Neural cell (in vitro differentiated cells): ENCODE results near the gene DPEP2. TPM values are rescaled to one million over a fixed set of nuclear protein-coding genes. Genes with fewer than 3 reads are reported as not detected.

ENCODE experiments used
- H2AFZ ChIP-seq: fragments of 200-600, 300-800 bp; sonication (generic), shearing (Covaris generic); 2 replicates; pipeline ENCODE4 v1.6.0; 2014; ENCODE audit warnings: low read depth, mild to moderate bottlenecking, antibody characterized with exemption, low read length, moderate library complexity
- H3F3A ChIP-seq: fragments of 200-600 bp; shearing (Covaris generic); 2 replicates; pipeline ENCODE4 v1.6.1; 2016; ENCODE audit warnings: mild to moderate bottlenecking, moderate library complexity, mixed read lengths, antibody characterized with exemption, low read length; ENCODE audit not compliant: insufficient read depth, poor library complexity, severe bottlenecking
- H3K27ac ChIP-seq: fragments of 200-600, 300-800 bp; sonication (generic), shearing (Covaris generic); 2 replicates; pipeline ENCODE4 v1.5.1; 2014; ENCODE audit warnings: mild to moderate bottlenecking, low read length, moderate library complexity
- H3K27me3 ChIP-seq: fragments of 300-800, 200-600 bp; sonication (generic), shearing (Covaris generic); 2 replicates; pipeline ENCODE4 v1.6.0; 2014; ENCODE audit warnings: mild to moderate bottlenecking, low read depth, low read length, moderate library complexity; ENCODE audit not compliant: insufficient read depth
- H3K36me3 ChIP-seq: fragments of 300-800, 200-600 bp; sonication (generic), shearing (Covaris generic); 2 replicates; pipeline ENCODE4 v1.5.1; 2014; ENCODE audit warnings: mild to moderate bottlenecking, antibody characterized with exemption, low read length, moderate library complexity; ENCODE audit not compliant: insufficient read depth
- H3K4me2 ChIP-seq: fragments of 300-800, 200-600 bp; sonication (generic), shearing (Covaris generic); 2 replicates; pipeline ENCODE4 v1.6.0; 2014; ENCODE audit warnings: mild to moderate bottlenecking, low read length
- H3K4me3 ChIP-seq: fragments of 300-800, 200-600 bp; sonication (generic), shearing (Covaris generic); 2 replicates; pipeline ENCODE4 v1.5.1; 2014; ENCODE audit warnings: mild to moderate bottlenecking, low read length, moderate library complexity
- H3K79me2 ChIP-seq: fragments of 200-600 bp; shearing (Covaris generic); replicated peaks from 2 replicates; pipeline ENCODE4 v1.6.0; 2014; ENCODE audit warnings: mild to moderate bottlenecking, low read length, moderate library complexity; ENCODE audit not compliant: insufficient read depth
- H3K9ac ChIP-seq: fragments of 300-800, 200-600 bp; sonication (generic), shearing (Covaris generic); 2 replicates; pipeline ENCODE4 v1.6.1; 2016; ENCODE audit warnings: mild to moderate bottlenecking, low read length, mixed read lengths
- H3K9me2 ChIP-seq: fragments of 200-600 bp; shearing (Covaris generic); 2 replicates; pipeline ENCODE4 v1.6.1; 2016; ENCODE audit warnings: mild to moderate bottlenecking, low read length, mixed read lengths; ENCODE audit not compliant: insufficient read depth
- H3K9me3 ChIP-seq: fragments of 200-600, 300-800 bp; sonication (generic), shearing (Covaris generic); 2 replicates; pipeline ENCODE4 v1.6.1; 2016; ENCODE audit warnings: mild to moderate bottlenecking, mixed run types, low read length, moderate library complexity, mixed read lengths
- H4K20me1 ChIP-seq: fragments of 200-600 bp; shearing (Covaris generic); 2 replicates; pipeline ENCODE4 v1.6.1; 2016; ENCODE audit warnings: mild to moderate bottlenecking, mixed run types; ENCODE audit not compliant: insufficient read depth
- EP300 ChIP-seq: fragments of 450-650 bp; conservative IDR thresholded peaks from 2 replicates; pipeline ENCODE4 v1.6.1; 2014; ENCODE audit warnings: antibody characterized with exemption, mild to moderate bottlenecking, moderate library complexity; ENCODE audit not compliant: poor library complexity, severe bottlenecking
- EZH2 ChIP-seq: fragments of 200-600, 300-800 bp; shearing (Covaris generic), sonication (generic); IDR thresholded peaks from 2 replicates; pipeline ENCODE4 v1.6.1; 2014; ENCODE audit warnings: antibody characterized with exemption, low read length, borderline replicate concordance, mild to moderate bottlenecking; ENCODE audit not compliant: insufficient read depth, poor library complexity, severe bottlenecking
- MXI1 ChIP-seq: fragments of 450-650 bp; conservative IDR thresholded peaks from 2 replicates; pipeline ENCODE4 v1.6.1; 2014; ENCODE audit warnings: antibody characterized with exemption, mild to moderate bottlenecking; ENCODE audit not compliant: poor library complexity, severe bottlenecking
- POLR2AphosphoS5 ChIP-seq: IDR thresholded peaks from 2 replicates; pipeline ENCODE4 v1.6.1; 2012
- RAD21 ChIP-seq: fragments of 450-650 bp; conservative IDR thresholded peaks from 2 replicates; pipeline ENCODE4 v1.6.1; 2014; ENCODE audit warnings: antibody characterized with exemption, mild to moderate bottlenecking, moderate library complexity
- SMC3 ChIP-seq: fragments of 450-650 bp; conservative IDR thresholded peaks from 2 replicates; pipeline ENCODE4 v1.6.1; 2014; ENCODE audit warnings: antibody characterized with exemption, mild to moderate bottlenecking, moderate library complexity; ENCODE audit not compliant: poor library complexity
- TAF1 ChIP-seq: IDR thresholded peaks from 2 replicates; pipeline ENCODE4 v1.6.1; 2012; ENCODE audit warnings: low read depth
- polyA plus RNA-seq: library from polyadenylated mRNA; depleted of rRNA; stranded (reverse); fragments of >200 nt; gene quantifications from 2 replicates; pipeline ENCODE4 v1.2.3, GENCODE V29; 2014
- TF ChIP-seq, protein P1 (sequence below): IDR thresholded peaks from 2 replicates; pipeline ENCODE4 v1.6.1; 2012; ENCODE audit warnings: borderline replicate concordance
- TF ChIP-seq, protein P2 (sequence below): fragments of 450-650 bp; IDR thresholded peaks from 2 replicates; pipeline ENCODE4 v1.5.1; 2014; ENCODE audit warnings: antibody characterized with exemption, mild to moderate bottlenecking, moderate library complexity; ENCODE audit not compliant: poor library complexity, severe bottlenecking

DPEP2 gene
- polyA plus RNA-seq, 1 donor from 2014 or later = not detected

DNA sequence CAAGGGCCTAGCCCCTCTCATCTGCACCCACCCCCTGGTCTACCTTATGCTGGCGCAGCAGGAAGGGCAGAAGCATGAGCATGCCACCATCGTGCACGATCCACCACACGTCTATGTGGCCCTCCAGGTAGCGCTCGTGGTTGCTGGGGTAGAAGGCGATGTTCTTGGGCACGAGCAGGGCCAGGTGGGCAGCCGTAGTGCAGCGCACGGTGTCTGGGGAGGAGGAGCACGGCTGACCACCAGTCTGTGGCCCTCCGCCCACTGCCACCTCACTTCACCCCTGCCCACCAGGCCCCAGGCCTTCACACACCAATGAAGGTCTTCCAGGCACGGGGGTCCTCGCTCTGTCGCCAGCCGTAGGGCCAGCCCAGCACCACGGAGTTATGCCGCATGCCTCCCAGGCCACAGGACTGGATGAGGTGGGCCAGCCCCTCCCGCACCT, 53.1 kb downstream of the DPEP2 start:
- Histone ChIP-seq H3K27ac (no peak overlapping the region), H3F3A (no peaks in the 10 kb centered on the region)
- TF ChIP-seq EP300 (no peak), POLR2AphosphoS5 (no peak), RAD21 (no peak), MXI1 (no peak), TAF1 (no peak), SMC3 (no peak), EZH2 (no peak)
- TF ChIP-seq, protein P1, sequence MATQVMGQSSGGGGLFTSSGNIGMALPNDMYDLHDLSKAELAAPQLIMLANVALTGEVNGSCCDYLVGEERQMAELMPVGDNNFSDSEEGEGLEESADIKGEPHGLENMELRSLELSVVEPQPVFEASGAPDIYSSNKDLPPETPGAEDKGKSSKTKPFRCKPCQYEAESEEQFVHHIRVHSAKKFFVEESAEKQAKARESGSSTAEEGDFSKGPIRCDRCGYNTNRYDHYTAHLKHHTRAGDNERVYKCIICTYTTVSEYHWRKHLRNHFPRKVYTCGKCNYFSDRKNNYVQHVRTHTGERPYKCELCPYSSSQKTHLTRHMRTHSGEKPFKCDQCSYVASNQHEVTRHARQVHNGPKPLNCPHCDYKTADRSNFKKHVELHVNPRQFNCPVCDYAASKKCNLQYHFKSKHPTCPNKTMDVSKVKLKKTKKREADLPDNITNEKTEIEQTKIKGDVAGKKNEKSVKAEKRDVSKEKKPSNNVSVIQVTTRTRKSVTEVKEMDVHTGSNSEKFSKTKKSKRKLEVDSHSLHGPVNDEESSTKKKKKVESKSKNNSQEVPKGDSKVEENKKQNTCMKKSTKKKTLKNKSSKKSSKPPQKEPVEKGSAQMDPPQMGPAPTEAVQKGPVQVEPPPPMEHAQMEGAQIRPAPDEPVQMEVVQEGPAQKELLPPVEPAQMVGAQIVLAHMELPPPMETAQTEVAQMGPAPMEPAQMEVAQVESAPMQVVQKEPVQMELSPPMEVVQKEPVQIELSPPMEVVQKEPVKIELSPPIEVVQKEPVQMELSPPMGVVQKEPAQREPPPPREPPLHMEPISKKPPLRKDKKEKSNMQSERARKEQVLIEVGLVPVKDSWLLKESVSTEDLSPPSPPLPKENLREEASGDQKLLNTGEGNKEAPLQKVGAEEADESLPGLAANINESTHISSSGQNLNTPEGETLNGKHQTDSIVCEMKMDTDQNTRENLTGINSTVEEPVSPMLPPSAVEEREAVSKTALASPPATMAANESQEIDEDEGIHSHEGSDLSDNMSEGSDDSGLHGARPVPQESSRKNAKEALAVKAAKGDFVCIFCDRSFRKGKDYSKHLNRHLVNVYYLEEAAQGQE = no peak
- TF ChIP-seq, protein P2, sequence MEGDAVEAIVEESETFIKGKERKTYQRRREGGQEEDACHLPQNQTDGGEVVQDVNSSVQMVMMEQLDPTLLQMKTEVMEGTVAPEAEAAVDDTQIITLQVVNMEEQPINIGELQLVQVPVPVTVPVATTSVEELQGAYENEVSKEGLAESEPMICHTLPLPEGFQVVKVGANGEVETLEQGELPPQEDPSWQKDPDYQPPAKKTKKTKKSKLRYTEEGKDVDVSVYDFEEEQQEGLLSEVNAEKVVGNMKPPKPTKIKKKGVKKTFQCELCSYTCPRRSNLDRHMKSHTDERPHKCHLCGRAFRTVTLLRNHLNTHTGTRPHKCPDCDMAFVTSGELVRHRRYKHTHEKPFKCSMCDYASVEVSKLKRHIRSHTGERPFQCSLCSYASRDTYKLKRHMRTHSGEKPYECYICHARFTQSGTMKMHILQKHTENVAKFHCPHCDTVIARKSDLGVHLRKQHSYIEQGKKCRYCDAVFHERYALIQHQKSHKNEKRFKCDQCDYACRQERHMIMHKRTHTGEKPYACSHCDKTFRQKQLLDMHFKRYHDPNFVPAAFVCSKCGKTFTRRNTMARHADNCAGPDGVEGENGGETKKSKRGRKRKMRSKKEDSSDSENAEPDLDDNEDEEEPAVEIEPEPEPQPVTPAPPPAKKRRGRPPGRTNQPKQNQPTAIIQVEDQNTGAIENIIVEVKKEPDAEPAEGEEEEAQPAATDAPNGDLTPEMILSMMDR = no peak

DNA sequence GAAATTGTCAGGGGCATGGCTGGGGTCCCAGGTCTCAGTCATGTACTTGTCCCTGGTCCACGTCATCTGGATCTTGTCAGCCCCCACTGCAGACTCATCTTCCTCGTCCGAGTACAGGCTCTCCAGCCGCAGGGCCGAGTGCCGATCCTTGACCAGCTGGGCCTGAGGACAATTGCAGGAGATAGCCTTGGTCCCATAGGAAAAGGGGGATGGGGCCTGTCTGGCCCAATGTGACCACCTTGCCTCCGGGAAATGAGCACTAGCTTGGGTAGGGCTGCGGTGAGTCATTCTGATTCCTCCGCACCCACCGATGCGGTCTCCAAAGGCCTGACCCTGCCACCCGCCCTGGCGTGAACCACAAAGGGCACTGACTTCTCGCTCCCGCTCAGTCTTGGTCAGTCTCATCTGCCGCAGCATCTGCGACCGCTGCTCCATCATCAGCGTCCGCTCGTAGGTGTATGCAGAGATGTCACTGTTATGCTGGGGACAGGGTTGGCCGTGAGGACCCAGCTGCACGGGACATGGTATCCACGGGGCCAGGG, 53.8 kb downstream of the DPEP2 start:
- Histone ChIP-seq H3K27ac (no peak overlapping the region), H3K9ac (no peak overlapping the region), H3K9me3 (no peaks in the 10 kb centered on the region), H4K20me1 (no peaks in the 10 kb centered on the region), H3F3A (no peaks in the 10 kb centered on the region), H3K4me2 (no peak overlapping the region), H3K27me3 (no peaks in the 10 kb centered on the region), H3K4me3 (no peak overlapping the region), H3K36me3 (no peaks in the 10 kb centered on the region), H2AFZ (no peak overlapping the region), H3K79me2 (no peaks in the 10 kb centered on the region), H3K9me2 (no peaks in the 10 kb centered on the region)
- TF ChIP-seq RAD21 (no peak), TAF1 (no peak), MXI1 (no peak), SMC3 (no peak), POLR2AphosphoS5 (no peak), EZH2 (no peak), EP300 (no peak)
- TF ChIP-seq, protein P1 = no peak
- TF ChIP-seq, protein P2 = no peak

More for the DNA sequence above, 53.1 kb downstream of the DPEP2 start:
- Histone ChIP-seq H3K36me3 (no peaks in the 10 kb centered on the region), H3K9me2 (no peaks in the 10 kb centered on the region), H3K4me3 (no peak overlapping the region), H3K9ac (no peak overlapping the region), H3K4me2 (no peak overlapping the region), H3K79me2 (no peaks in the 10 kb centered on the region), H2AFZ (no peak overlapping the region), H3K9me3 (no peaks in the 10 kb centered on the region), H4K20me1 (no peaks in the 10 kb centered on the region), H3K27me3 (no peaks in the 10 kb centered on the region)
